HCT116 (cell line): Measurements from ENCODE around the gene TCF23. TPM values are rescaled to one million over a fixed set of nuclear protein-coding genes. Genes with fewer than 3 reads are reported as not detected.

Experiments
- ATAC-seq: fragments of 200-7000 bp; cut with Tn5 transposase; 2 replicates; pipeline ENCODE4 v1.9.1; 2020; ENCODE audit warnings: mild to moderate bottlenecking, moderate library complexity
- BruUV-seq: library from RNA; stranded (reverse); fragments of 400-500 nt; replicated peaks from 2 replicates; lab custom pipeline; 2021; lab: Mats Ljungman, UMichigan
- CTCF ChIA-PET: fragments of 300-600 bp; sonication (Branson Sonifier 250); formaldehyde crosslinking; loops from one replicate; lab custom pipeline; 2021; ENCODE audit warnings: antibody characterized with exemption; lab: Charles Lee
- POLR2A ChIA-PET: fragments of 300-600, 350-600 bp; sonication (Branson Sonifier 250); formaldehyde crosslinking; loops from one replicate; lab custom pipeline; 2021; ENCODE audit warnings: antibody characterized with exemption; lab: Charles Lee
- RAD21 ChIA-PET, 2 experiments: fragments of 300-600 bp; sonication (Branson Sonifier 250); formaldehyde crosslinking; loops; one replicate each; lab custom pipeline; 2023; ENCODE audit warnings: low total read pairs in 2 of 2; ENCODE audit not compliant: uncharacterized antibody in 2 of 2, unreplicated experiment in 2 of 2, low non-redundant PET in 1 of 2; lab: Charles Lee
- DNase-seq: peaks from one replicate; pipeline ENCODE4 v3.0.0-alpha.2; 2010; ENCODE audit warnings: low read depth, low spot score
- H2AFZ ChIP-seq: fragments of 200-600 bp; shearing (Covaris generic), sonication (generic); 2 replicates; pipeline ENCODE4 v1.6.1; 2017; ENCODE audit warnings: low read depth, mixed run types, mixed read lengths, antibody characterized with exemption, low read length; ENCODE audit not compliant: poor library complexity, severe bottlenecking
- H3K27ac ChIP-seq: 2 replicates; pipeline ENCODE4 v1.5.1; 2012; ENCODE audit warnings: low read depth, low read length
- H3K27me3 ChIP-seq: fragments of 200-600 bp; sonication (generic); 2 replicates; pipeline ENCODE4 v1.6.1; 2016; ENCODE audit warnings: mixed run types, low read length, mixed read lengths; ENCODE audit not compliant: insufficient read depth
- H3K36me3 ChIP-seq, 2 experiments: fragments of 200-500 bp in 1 of 2; fragments of 200-600 bp in 1 of 2; sonication (Bioruptor generic) in 1 of 2; sonication (generic) in 1 of 2; 2 replicates each; pipeline versions ENCODE4 v1.5.1 to v1.6.1; 2014 to 2016; ENCODE audit warnings: low read length in 2 of 2, inconsistent platforms in 1 of 2, mixed read lengths in 1 of 2, mixed run types in 1 of 2; ENCODE audit not compliant: insufficient read depth in 2 of 2, control insufficient read depth in 1 of 2
- H3K4me1 ChIP-seq, 2 experiments: fragments of 200-600 bp in 1 of 2; sonication (generic) in 1 of 2; 2 replicates each; pipeline versions ENCODE4 v1.5.1 to v1.6.1; 2012 to 2017; ENCODE audit warnings: low read length in 2 of 2, inconsistent platforms in 1 of 2, mild to moderate bottlenecking in 1 of 2, mixed read lengths in 1 of 2, mixed run types in 1 of 2, moderate library complexity in 1 of 2; ENCODE audit not compliant: insufficient read depth in 2 of 2, control insufficient read depth in 1 of 2
- H3K4me2 ChIP-seq: fragments of 200-600 bp; sonication (generic); 2 replicates; pipeline ENCODE4 v1.6.1; 2017; ENCODE audit warnings: mixed run types, low read length, mixed read lengths
- H3K4me3 ChIP-seq, 2 experiments: fragments of 200-600 bp in 1 of 2; sonication (generic) in 1 of 2; replicated peaks in 1 of 2; 2 replicates each; pipeline ENCODE4 v1.5.1; 2011 to 2016; ENCODE audit warnings: low read length in 2 of 2, control low read depth in 1 of 2, low read depth in 1 of 2, mild to moderate bottlenecking in 1 of 2, mixed read lengths in 1 of 2, mixed run types in 1 of 2
- H3K79me2 ChIP-seq: fragments of 200-600 bp; sonication (generic); 2 replicates; pipeline ENCODE4 v1.6.1; 2017; ENCODE audit warnings: mild to moderate bottlenecking, mixed run types, low read length, moderate library complexity, mixed read lengths; ENCODE audit not compliant: insufficient read depth
- H3K9ac ChIP-seq: fragments of 200-600 bp; sonication (generic); 2 replicates; pipeline ENCODE4 v1.6.1; 2016; ENCODE audit warnings: low read length, mixed read lengths
- H3K9me2 ChIP-seq: fragments of 200-600 bp; sonication (generic), shearing (Covaris generic); 2 replicates; pipeline ENCODE4 v1.6.1; 2017; ENCODE audit warnings: mixed run types, mild to moderate bottlenecking, moderate library complexity; ENCODE audit not compliant: insufficient read depth
- H3K9me3 ChIP-seq, 2 experiments: fragments of 200-500 bp in 1 of 2; fragments of 200-600 bp in 1 of 2; sonication (Bioruptor generic) in 1 of 2; sonication (generic) in 1 of 2; 2 replicates each; pipeline ENCODE4 v1.6.1; 2014 to 2017; ENCODE audit warnings: low read length in 2 of 2, mixed read lengths in 2 of 2, inconsistent platforms in 1 of 2, low read depth in 1 of 2, mild to moderate bottlenecking in 1 of 2, mixed run types in 1 of 2, moderate library complexity in 1 of 2; ENCODE audit not compliant: control insufficient read depth in 1 of 2, insufficient read depth in 1 of 2
- H4K20me1 ChIP-seq: fragments of 200-600 bp; sonication (generic), shearing (Covaris generic); 2 replicates; pipeline ENCODE4 v1.6.1; 2017; ENCODE audit warnings: mixed run types, mild to moderate bottlenecking, moderate library complexity; ENCODE audit not compliant: insufficient read depth
- CTCF ChIP-seq, 3 experiments: fragments of 200-600 bp in 1 of 3; sonication (generic) in 1 of 3; IDR thresholded peaks in 2 of 3; conservative IDR thresholded peaks in 1 of 3; 2 replicates each; pipeline ENCODE4 v1.5.1; 2012 to 2017; ENCODE audit warnings: low read depth in 2 of 3, low read length in 2 of 3, antibody characterized with exemption in 1 of 3, borderline replicate concordance in 1 of 3, control low read depth in 1 of 3, mild to moderate bottlenecking in 1 of 3, mixed read lengths in 1 of 3, mixed run types in 1 of 3, moderate library complexity in 1 of 3; ENCODE audit not compliant: insufficient read depth in 1 of 3
- EZH2phosphoT487 ChIP-seq: fragments of 200-600 bp; IDR thresholded peaks from 2 replicates; pipeline ENCODE4 v1.6.1; 2018; ENCODE audit warnings: antibody characterized with exemption, borderline replicate concordance
- POLR2AphosphoS5 ChIP-seq: IDR thresholded peaks from 2 replicates; pipeline ENCODE4 v1.6.1; 2011; ENCODE audit warnings: mild to moderate bottlenecking, low read depth, low read length, moderate library complexity
- intact Hi-C: fragments of 100-400 bp; cut with micrococcal nuclease; formaldehyde crosslinking; loops from 2 replicates; pipeline ENCODE4 v1.10.0; 2022
- total RNA-seq: library from RNA; stranded (reverse); gene quantifications from one replicate; pipeline ENCODE4 v1.2.1, GENCODE V29; 2021; ENCODE audit not compliant: unreplicated experiment
- TF ChIP-seq, protein P1 (sequence below): IDR thresholded peaks from 2 replicates; pipeline ENCODE4 v1.6.1; 2011; ENCODE audit warnings: mild to moderate bottlenecking, low read length, moderate library complexity; ENCODE audit not compliant: insufficient replicate concordance; ENCODE audit errors: extremely low read depth
- TF ChIP-seq, protein P2 (sequence below): IDR thresholded peaks from 2 replicates; pipeline ENCODE4 v1.6.1; 2012
- TF ChIP-seq, protein P3 (sequence below): IDR thresholded peaks from 2 replicates; pipeline ENCODE4 v1.6.1; 2012; ENCODE audit warnings: low read depth

The TCF23 gene
- total RNA-seq, 1 experiment from 2014 or later = not detected

DNA sequence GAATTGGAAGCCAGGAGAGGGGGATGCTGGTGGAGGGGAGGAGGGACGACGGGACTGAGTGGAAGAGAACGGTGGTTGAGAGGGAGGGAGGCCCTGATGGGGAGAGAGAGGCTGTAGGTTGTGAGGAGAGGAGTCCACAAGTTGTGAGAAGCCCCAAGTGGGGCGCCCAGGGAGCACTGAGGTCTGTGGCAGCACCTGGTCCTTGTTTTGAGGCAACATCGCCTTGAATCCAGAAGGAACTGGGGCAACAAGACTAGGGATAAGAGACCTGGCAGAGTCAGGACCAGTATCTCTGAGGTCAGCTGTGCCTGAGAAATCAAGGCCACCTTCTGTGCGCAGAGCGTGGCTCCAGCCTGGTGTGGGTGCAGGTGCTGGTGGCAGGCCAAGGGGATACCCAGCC is 10.7 kb upstream of the TCF23 start:
- intact Hi-C loops = no loop called here
- no peak for ATAC-seq
- H3K4me3 ChIP-seq = no peak overlapping the region
- H3K9ac ChIP-seq = no peak overlapping the region
- POLR2A ChIA-PET = no interaction called here
- H2AFZ ChIP-seq = no peak overlapping the region
- no TSS peak for BruUV-seq
- DNase-seq = no peak
- no peak overlapping the region for H3K27ac ChIP-seq
- peaks cover 4 to 13% of the 10 kb centered on the region in 2 experiments; a peak in 3 of 4 replicates for H3K4me1 ChIP-seq
- peaks cover 0 to under 1% of the 10 kb centered on the region in 2 experiments; a peak in 1 of 4 replicates for H3K36me3 ChIP-seq
- H3K9me3 ChIP-seq = peaks cover 0 to 4% of the 10 kb centered on the region in 2 experiments; a peak in 1 of 4 replicates
- no peaks in the 10 kb centered on the region for H3K27me3 ChIP-seq
- CTCF ChIA-PET = no interaction called here
- H3K4me2 ChIP-seq = no peak overlapping the region
- RAD21 ChIA-PET = no interaction called here
- TF ChIP-seq EZH2phosphoT487 (no peak), POLR2AphosphoS5 (no peak)
- TF ChIP-seq, protein P1, sequence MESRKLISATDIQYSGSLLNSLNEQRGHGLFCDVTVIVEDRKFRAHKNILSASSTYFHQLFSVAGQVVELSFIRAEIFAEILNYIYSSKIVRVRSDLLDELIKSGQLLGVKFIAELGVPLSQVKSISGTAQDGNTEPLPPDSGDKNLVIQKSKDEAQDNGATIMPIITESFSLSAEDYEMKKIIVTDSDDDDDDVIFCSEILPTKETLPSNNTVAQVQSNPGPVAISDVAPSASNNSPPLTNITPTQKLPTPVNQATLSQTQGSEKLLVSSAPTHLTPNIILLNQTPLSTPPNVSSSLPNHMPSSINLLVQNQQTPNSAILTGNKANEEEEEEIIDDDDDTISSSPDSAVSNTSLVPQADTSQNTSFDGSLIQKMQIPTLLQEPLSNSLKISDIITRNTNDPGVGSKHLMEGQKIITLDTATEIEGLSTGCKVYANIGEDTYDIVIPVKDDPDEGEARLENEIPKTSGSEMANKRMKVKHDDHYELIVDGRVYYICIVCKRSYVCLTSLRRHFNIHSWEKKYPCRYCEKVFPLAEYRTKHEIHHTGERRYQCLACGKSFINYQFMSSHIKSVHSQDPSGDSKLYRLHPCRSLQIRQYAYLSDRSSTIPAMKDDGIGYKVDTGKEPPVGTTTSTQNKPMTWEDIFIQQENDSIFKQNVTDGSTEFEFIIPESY = no peak
- TF ChIP-seq, protein P2, sequence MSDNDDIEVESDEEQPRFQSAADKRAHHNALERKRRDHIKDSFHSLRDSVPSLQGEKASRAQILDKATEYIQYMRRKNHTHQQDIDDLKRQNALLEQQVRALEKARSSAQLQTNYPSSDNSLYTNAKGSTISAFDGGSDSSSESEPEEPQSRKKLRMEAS = no peak
- H3K9me2 ChIP-seq = no peaks in the 10 kb centered on the region
- H3K79me2 ChIP-seq = peaks cover 12% of the 10 kb centered on the region
- H4K20me1 ChIP-seq = no peaks in the 10 kb centered on the region

DNA sequence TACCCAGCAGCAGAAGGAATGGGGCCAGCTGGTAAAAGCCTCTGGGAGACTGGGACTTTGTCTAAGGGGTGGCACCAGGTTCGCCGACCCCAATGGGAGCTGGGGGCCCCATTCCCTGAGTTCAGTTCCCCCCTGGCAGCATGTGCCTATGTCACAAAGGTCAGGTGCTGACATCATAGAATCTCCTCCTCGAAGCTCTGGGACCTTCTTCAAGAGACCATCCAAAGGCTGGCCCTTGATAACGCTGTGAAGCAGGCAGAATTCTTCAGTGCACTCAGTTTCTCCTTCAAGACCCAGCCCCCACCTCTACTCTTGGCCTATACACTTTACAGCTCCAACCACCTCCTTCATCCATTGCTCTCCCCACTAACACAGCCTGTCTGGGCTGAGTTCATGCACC is 9.5 kb upstream of the TCF23 start, which contains the start of gene PRR30:
PRR30 (minus strand) TSS at position 101 of the 400 bp plus-strand sequence. CDS start 1,081 bp downstream, outside the sequence.
- Histone ChIP-seq H3K9me2 (no peaks in the 10 kb centered on the region), H3K9me3 (peaks cover 0 to 4% of the 10 kb centered on the region in 2 experiments; a peak in 1 of 4 replicates), H4K20me1 (no peaks in the 10 kb centered on the region), H3K9ac (no peak within 1 kb of the TSS), H3K4me2 (no peak within 1 kb of the TSS), H3K4me3 (no peak within 1 kb of the TSS), H3K79me2 (peaks cover under 1% of the 10 kb centered on the region; the same call in 1 of the 2 replicates), H3K36me3 (no peaks in the 10 kb centered on the region), H3K27ac (no peak within 1 kb of the TSS), H2AFZ (no peak within 1 kb of the TSS), H3K4me1 (peaks cover 0 to 7% of the 10 kb centered on the region in 2 experiments; a peak in 2 of 4 replicates), H3K27me3 (no peaks in the 10 kb centered on the region)
- no TSS peak for BruUV-seq
- DNase-seq = no peak
- ATAC-seq = no peak
- ChIA-PET RAD21 (no interaction called here), CTCF (no interaction called here), POLR2A (no interaction called here)
- intact Hi-C loops = no loop called here
- no peak for TF ChIP-seq CTCF (IDR thresholded peaks at IDR 0.05 in 2 of 3, conservative IDR thresholded peaks at IDR 0.05 in 1 of 3; ENCODE audit: borderline replicate concordance in 1 of 3, insufficient read depth in 1 of 3, low read depth in 2 of 3, low read length in 2 of 3)
- TF ChIP-seq, protein P3, sequence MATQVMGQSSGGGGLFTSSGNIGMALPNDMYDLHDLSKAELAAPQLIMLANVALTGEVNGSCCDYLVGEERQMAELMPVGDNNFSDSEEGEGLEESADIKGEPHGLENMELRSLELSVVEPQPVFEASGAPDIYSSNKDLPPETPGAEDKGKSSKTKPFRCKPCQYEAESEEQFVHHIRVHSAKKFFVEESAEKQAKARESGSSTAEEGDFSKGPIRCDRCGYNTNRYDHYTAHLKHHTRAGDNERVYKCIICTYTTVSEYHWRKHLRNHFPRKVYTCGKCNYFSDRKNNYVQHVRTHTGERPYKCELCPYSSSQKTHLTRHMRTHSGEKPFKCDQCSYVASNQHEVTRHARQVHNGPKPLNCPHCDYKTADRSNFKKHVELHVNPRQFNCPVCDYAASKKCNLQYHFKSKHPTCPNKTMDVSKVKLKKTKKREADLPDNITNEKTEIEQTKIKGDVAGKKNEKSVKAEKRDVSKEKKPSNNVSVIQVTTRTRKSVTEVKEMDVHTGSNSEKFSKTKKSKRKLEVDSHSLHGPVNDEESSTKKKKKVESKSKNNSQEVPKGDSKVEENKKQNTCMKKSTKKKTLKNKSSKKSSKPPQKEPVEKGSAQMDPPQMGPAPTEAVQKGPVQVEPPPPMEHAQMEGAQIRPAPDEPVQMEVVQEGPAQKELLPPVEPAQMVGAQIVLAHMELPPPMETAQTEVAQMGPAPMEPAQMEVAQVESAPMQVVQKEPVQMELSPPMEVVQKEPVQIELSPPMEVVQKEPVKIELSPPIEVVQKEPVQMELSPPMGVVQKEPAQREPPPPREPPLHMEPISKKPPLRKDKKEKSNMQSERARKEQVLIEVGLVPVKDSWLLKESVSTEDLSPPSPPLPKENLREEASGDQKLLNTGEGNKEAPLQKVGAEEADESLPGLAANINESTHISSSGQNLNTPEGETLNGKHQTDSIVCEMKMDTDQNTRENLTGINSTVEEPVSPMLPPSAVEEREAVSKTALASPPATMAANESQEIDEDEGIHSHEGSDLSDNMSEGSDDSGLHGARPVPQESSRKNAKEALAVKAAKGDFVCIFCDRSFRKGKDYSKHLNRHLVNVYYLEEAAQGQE = no peak
- TF ChIP-seq, protein P1 = no peak
- TF ChIP-seq EZH2phosphoT487 = no peak
